GM21526 (cell line): ENCODE results near the gene LGR6.

ENCODE experiments used
- ATAC-seq: cut with Tn5 transposase; IDR thresholded peaks from one replicate; pipeline ENCODE4 v1.9.1; 2021; ENCODE audit warnings: moderate library complexity; ENCODE audit not compliant: unreplicated experiment, low FRiP score

Gene LGR6

GRCh38 chr1:202361701-202362100, 168.1 kb downstream of the LGR6 start:
- ATAC-seq = no peak

- no peak for ATAC-seq
Measured at GRCh38 chr1:202362212-202362611, 168.6 kb downstream of the LGR6 start.

- no peak for ATAC-seq
Measured at GRCh38 chr1:202365092-202365815, 171.7 kb downstream of the LGR6 start.

- no peak for ATAC-seq
Measured at GRCh38 chr1:202367271-202367670, 173.7 kb downstream of the LGR6 start.
